CD4-positive, alpha-beta memory T cell (primary cell): ENCODE results near the gene FBXL17. TPM values are rescaled to one million over a fixed set of nuclear protein-coding genes. Genes with fewer than 3 reads are reported as not detected.

Source experiments
- CTCF ChIA-PET: fragments of 350-600 bp; sonication (Branson Sonifier 250); formaldehyde crosslinking; loops from one replicate; lab custom pipeline; 2021; ENCODE audit warnings: inconsistent platforms; ENCODE audit not compliant: partially characterized antibody; lab: Charles Lee
- POLR2A ChIA-PET: fragments of 350-600 bp; sonication (Branson Sonifier 250); formaldehyde crosslinking; loops from one replicate; lab custom pipeline; 2021; ENCODE audit not compliant: partially characterized antibody; lab: Charles Lee
- DNase-seq, 5 donors: peaks; one replicate each; pipeline versions ENCODE4 v3.0.0 to v3.0.0-alpha.2; 2020 to 2022; ENCODE audit warnings: mixed read lengths in 1 of 5
- H3K27ac ChIP-seq: one replicate; pipeline ENCODE4 v1.7.0; 2013; ENCODE audit warnings: low read depth, low read length
- H3K27me3 ChIP-seq: 2 replicates; pipeline ENCODE4 v1.7.0; 2013; ENCODE audit warnings: mild to moderate bottlenecking, low read length, moderate library complexity; ENCODE audit not compliant: insufficient read depth
- H3K36me3 ChIP-seq: 2 replicates; pipeline ENCODE4 v1.7.0; 2013; ENCODE audit warnings: mild to moderate bottlenecking, low read length, moderate library complexity; ENCODE audit not compliant: insufficient read depth
- H3K4me1 ChIP-seq: 2 replicates; pipeline ENCODE4 v1.7.0; 2013; ENCODE audit warnings: mild to moderate bottlenecking, low read length, moderate library complexity; ENCODE audit not compliant: insufficient read depth
- H3K4me3 ChIP-seq, 2 donors: one replicate each; pipeline ENCODE4 v1.7.0; 2013; ENCODE audit warnings: low read length in 2 of 2, mild to moderate bottlenecking in 1 of 2
- H3K9me3 ChIP-seq, 2 donors: one replicate each; pipeline ENCODE4 v1.7.0; 2013; ENCODE audit warnings: low read length in 2 of 2, control low read depth in 1 of 2; ENCODE audit not compliant: control insufficient read depth in 1 of 2
- H3K27ac Mint-ChIP-seq, 7 donors: one replicate each; pipeline ENCODE4 v1.8.0; 2020 to 2021; ENCODE audit warnings: mixed read lengths in 7 of 7, mild to moderate bottlenecking in 6 of 7, inconsistent platforms in 3 of 7, moderate library complexity in 3 of 7
- H3K27me3 Mint-ChIP-seq, 2 donors: one replicate each; pipeline ENCODE4 v1.8.0; 2020 to 2021; ENCODE audit warnings: mixed read lengths in 2 of 2
- H3K36me3 Mint-ChIP-seq, 2 donors: one replicate each; pipeline ENCODE4 v1.8.0; 2020 to 2021; ENCODE audit warnings: mixed read lengths in 2 of 2, inconsistent platforms in 1 of 2, mild to moderate bottlenecking in 1 of 2
- H3K4me1 Mint-ChIP-seq, 4 donors: one replicate each; pipeline ENCODE4 v1.8.0; 2020 to 2021; ENCODE audit warnings: mixed read lengths in 4 of 4, mild to moderate bottlenecking in 1 of 4
- H3K4me3 Mint-ChIP-seq, 8 donors: one replicate each; pipeline ENCODE4 v1.8.0; 2020 to 2021; ENCODE audit warnings: mixed read lengths in 8 of 8, mild to moderate bottlenecking in 7 of 8, moderate library complexity in 6 of 8, inconsistent platforms in 3 of 8
- H3K9me3 Mint-ChIP-seq, 8 donors: one replicate each; pipeline ENCODE4 v1.8.0; 2020 to 2021; ENCODE audit warnings: mixed read lengths in 8 of 8, mild to moderate bottlenecking in 5 of 8, inconsistent platforms in 3 of 8, moderate library complexity in 1 of 8
- intact Hi-C: fragments of 100-400 bp; cut with micrococcal nuclease; formaldehyde crosslinking; loops from one replicate; pipeline ENCODE4 v1.15.1; 2023
- polyA plus RNA-seq, 2 donors: library from polyadenylated mRNA; unstranded; fragments of 300-500 nt; fragmentation: Illumina TruSeq; gene quantifications; one replicate each; pipeline ENCODE4 v1.2.3, GENCODE V29; 2021
- total RNA-seq, 2 experiments: library from RNA; stranded (reverse); gene quantifications; one replicate each; pipeline ENCODE4 v1.2.3, GENCODE V29; 2021

The FBXL17 gene
- total and polyA plus RNA-seq, 4 experiments from 2014 or later: 7.1 to 27.5 (median 16.8) TPM

- Histone ChIP-seq H3K27me3 (no peaks in the 10 kb centered on the region), H3K4me1 (no peaks in the 10 kb centered on the region), H3K36me3 (no peaks in the 10 kb centered on the region), H3K27ac (no peak overlapping the region), H3K4me3 (no peak overlapping the region), H3K9me3 (no peaks in the 10 kb centered on the region)
- CTCF ChIA-PET: no interaction called here
- no peaks in the 10 kb centered on the region for H3K9me3 Mint-ChIP-seq
- POLR2A ChIA-PET: no interaction called here
- no peak overlapping the region for H3K4me3 Mint-ChIP-seq
- DNase-seq: no peak
- no peaks in the 10 kb centered on the region for H3K27me3 Mint-ChIP-seq
- H3K36me3 Mint-ChIP-seq: peaks cover 0 to 9% of the 10 kb centered on the region in 2 donors
- peaks cover 5 to 14% (median 9%) of the 10 kb centered on the region in 4 donors for H3K4me1 Mint-ChIP-seq
- H3K27ac Mint-ChIP-seq: no peak overlapping the region
- intact Hi-C loops: no loop called here
Measured at GRCh38 chr5:107985144-107985543, 396.8 kb downstream of the FBXL17 start.

- no peak for DNase-seq
- intact Hi-C loops: no loop called here
- H3K9me3 ChIP-seq: no peaks in the 10 kb centered on the region
- H3K27ac ChIP-seq: no peak overlapping the region
- no peaks in the 10 kb centered on the region for H3K4me1 ChIP-seq
- Mint-ChIP-seq H3K27ac (no peak overlapping the region), H3K27me3 (no peaks in the 10 kb centered on the region), H3K36me3 (peaks cover 0 to 9% of the 10 kb centered on the region in 2 donors), H3K4me3 (peak overlapping the region in 1 of 8 donors; percentile 46), H3K9me3 (no peaks in the 10 kb centered on the region), H3K4me1 (peaks cover 8 to 14% (median 10%) of the 10 kb centered on the region in 4 donors)
- no peaks in the 10 kb centered on the region for H3K27me3 ChIP-seq
- no peak overlapping the region for H3K4me3 ChIP-seq
- ChIA-PET POLR2A (no interaction called here), CTCF (no interaction called here)
- no peaks in the 10 kb centered on the region for H3K36me3 ChIP-seq
Measured at GRCh38 chr5:107982703-107983425, 399.0 kb downstream of the FBXL17 start.

DNA sequence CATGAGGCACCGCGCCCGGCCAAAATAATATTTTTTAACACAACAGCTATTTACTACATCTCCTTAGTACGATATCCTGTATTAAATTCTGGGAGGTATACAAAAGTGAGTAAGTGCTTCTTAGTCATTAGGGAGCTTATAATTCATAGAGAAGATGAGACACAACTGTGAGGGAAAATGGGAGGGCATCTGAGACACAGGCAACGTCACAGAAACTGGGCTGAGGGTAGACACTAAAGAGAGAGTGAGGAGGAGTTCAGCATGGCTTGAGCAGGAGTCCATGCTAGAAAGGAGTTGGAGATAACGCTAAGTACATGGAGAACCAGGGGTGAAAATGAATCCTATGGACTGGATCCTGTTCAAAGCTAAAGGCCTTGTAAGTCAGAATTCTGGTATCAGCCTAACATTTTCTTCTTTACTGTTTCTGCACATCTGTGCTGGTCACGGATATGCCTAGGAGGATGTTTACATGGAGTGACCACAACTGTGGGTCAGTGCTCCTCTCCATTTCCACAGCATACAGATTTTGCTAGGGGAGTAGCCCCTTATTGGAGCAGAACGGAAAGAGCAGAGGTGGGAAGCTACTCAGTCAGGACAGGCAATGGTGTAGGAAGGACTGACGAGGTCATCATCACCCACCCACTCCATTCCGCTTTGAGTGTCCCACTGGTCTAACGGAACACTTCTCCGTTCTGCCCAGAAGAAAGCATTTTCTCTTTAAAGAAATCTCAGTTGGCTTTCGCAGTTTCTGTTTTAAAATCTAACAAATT is 400.8 kb downstream of the FBXL17 start:
- H3K4me3 Mint-ChIP-seq: no peak overlapping the region
- ChIA-PET POLR2A (no interaction called here), CTCF (no interaction called here)
- intact Hi-C loops: no loop called here
- no peaks in the 10 kb centered on the region for H3K27me3 ChIP-seq
- no peaks in the 10 kb centered on the region for H3K9me3 ChIP-seq
- no peaks in the 10 kb centered on the region for H3K9me3 Mint-ChIP-seq
- H3K27me3 Mint-ChIP-seq: no peaks in the 10 kb centered on the region
- H3K27ac Mint-ChIP-seq: no peak overlapping the region
- H3K36me3 ChIP-seq: no peaks in the 10 kb centered on the region
- DNase-seq: no peak
- peaks cover 0 to 9% of the 10 kb centered on the region in 2 donors for H3K36me3 Mint-ChIP-seq
- no peak overlapping the region for H3K27ac ChIP-seq
- H3K4me3 ChIP-seq: no peak overlapping the region
- H3K4me1 ChIP-seq: no peaks in the 10 kb centered on the region
- H3K4me1 Mint-ChIP-seq: peaks cover 8 to 14% (median 10%) of the 10 kb centered on the region in 4 donors

DNA sequence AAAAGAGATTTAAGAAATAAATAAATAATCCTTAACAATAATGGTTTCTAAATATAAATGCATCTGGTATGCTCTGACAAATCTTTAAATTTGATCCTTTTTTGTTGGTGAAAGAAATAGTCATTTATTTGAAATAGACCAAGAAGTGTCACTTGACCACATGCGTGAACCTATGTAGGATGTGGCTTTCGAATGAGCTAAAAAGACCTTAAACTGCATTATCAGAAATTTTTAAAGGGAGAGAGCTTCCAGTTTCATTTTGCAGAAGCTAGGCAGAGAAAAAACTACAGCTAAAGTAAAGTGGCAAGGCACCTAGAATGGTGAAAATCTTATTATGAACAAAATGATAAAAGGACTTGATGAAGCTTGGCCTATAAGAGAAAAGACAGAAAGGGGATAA is 402.0 kb downstream of the FBXL17 start:
- Histone ChIP-seq H3K36me3 (no peaks in the 10 kb centered on the region), H3K27ac (no peak overlapping the region), H3K9me3 (no peaks in the 10 kb centered on the region), H3K4me3 (no peak overlapping the region), H3K4me1 (no peaks in the 10 kb centered on the region), H3K27me3 (no peaks in the 10 kb centered on the region)
- DNase-seq: no peak
- ChIA-PET POLR2A (no interaction called here), CTCF (no interaction called here)
- Mint-ChIP-seq H3K4me1 (peaks cover 4 to 8% (median 8%) of the 10 kb centered on the region in 4 donors), H3K36me3 (peaks cover 0 to 3% of the 10 kb centered on the region in 2 donors), H3K4me3 (no peak overlapping the region), H3K27me3 (no peaks in the 10 kb centered on the region), H3K9me3 (no peaks in the 10 kb centered on the region), H3K27ac (no peak overlapping the region)
- intact Hi-C loops: no loop called here

DNA sequence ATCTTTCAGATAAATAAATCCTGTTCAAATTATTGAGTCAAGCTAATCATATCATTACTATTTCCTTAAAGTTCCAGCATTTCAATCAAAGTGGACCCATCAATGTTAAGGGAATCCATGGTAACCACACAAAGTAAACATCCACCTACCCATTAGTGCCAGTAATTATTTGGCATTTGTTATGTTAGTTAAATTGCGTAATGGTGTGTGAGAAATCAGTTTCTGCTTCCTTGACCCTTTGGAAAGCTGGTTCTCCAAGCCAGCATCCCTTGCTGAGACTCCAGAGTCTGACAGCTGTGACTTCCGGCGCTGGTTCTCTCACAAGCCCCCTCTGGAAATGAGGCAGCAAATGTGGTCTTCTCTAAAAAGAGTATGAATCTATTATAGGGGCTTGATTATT is 402.6 kb downstream of the FBXL17 start:
- ChIA-PET POLR2A (no interaction called here), CTCF (no interaction called here)
- DNase-seq: no peak
- no peak overlapping the region for H3K4me3 Mint-ChIP-seq
- no peak overlapping the region for H3K4me3 ChIP-seq
- H3K27me3 ChIP-seq: no peaks in the 10 kb centered on the region
- peaks cover 4 to 8% (median 8%) of the 10 kb centered on the region in 4 donors for H3K4me1 Mint-ChIP-seq
- no peaks in the 10 kb centered on the region for H3K9me3 ChIP-seq
- no peaks in the 10 kb centered on the region for H3K27me3 Mint-ChIP-seq
- no peaks in the 10 kb centered on the region for H3K4me1 ChIP-seq
- H3K9me3 Mint-ChIP-seq: no peaks in the 10 kb centered on the region
- H3K36me3 ChIP-seq: no peaks in the 10 kb centered on the region
- intact Hi-C loops: no loop called here
- H3K27ac ChIP-seq: no peak overlapping the region
- H3K27ac Mint-ChIP-seq: peak overlapping the region in 1 of 7 donors; percentile 41
- H3K36me3 Mint-ChIP-seq: peaks cover 0 to 3% of the 10 kb centered on the region in 2 donors

GRCh38 chr5:107977550-107978071 is 404.3 kb downstream of the FBXL17 start:
- no peak overlapping the region for H3K27ac Mint-ChIP-seq
- no peak overlapping the region for H3K4me3 Mint-ChIP-seq
- Histone ChIP-seq H3K4me3 (no peak overlapping the region), H3K9me3 (no peaks in the 10 kb centered on the region), H3K4me1 (no peaks in the 10 kb centered on the region), H3K27ac (no peak overlapping the region), H3K27me3 (no peaks in the 10 kb centered on the region), H3K36me3 (no peaks in the 10 kb centered on the region)
- no peaks in the 10 kb centered on the region for H3K9me3 Mint-ChIP-seq
- no peaks in the 10 kb centered on the region for H3K36me3 Mint-ChIP-seq
- no peak for DNase-seq
- ChIA-PET CTCF (no interaction called here), POLR2A (no interaction called here)
- H3K4me1 Mint-ChIP-seq: peaks cover 4 to 8% (median 6%) of the 10 kb centered on the region in 4 donors
- H3K27me3 Mint-ChIP-seq: no peaks in the 10 kb centered on the region
- intact Hi-C loops: no loop called here

- CTCF ChIA-PET: no interaction called here
- Mint-ChIP-seq H3K36me3 (peaks cover 0 to 4% of the 10 kb centered on the region in 2 donors), H3K4me1 (peaks cover 0 to 3% (median 1%) of the 10 kb centered on the region in 4 donors), H3K9me3 (no peaks in the 10 kb centered on the region), H3K27me3 (no peaks in the 10 kb centered on the region), H3K27ac (no peak overlapping the region), H3K4me3 (no peak overlapping the region)
- no peak for DNase-seq
- no peaks in the 10 kb centered on the region for H3K4me1 ChIP-seq
- no peak overlapping the region for H3K27ac ChIP-seq
- no peaks in the 10 kb centered on the region for H3K36me3 ChIP-seq
- H3K27me3 ChIP-seq: no peaks in the 10 kb centered on the region
- H3K4me3 ChIP-seq: no peak overlapping the region
- POLR2A ChIA-PET: no interaction called here
- intact Hi-C loops: no loop called here
- H3K9me3 ChIP-seq: no peaks in the 10 kb centered on the region
Measured at GRCh38 chr5:107975568-107975967, 406.3 kb downstream of the FBXL17 start.
